ENCODE measurements around the gene CNOT9.

The CNOT9 gene

GRCh38 chr2:218644721-218645120 is 76.1 kb downstream of the CNOT9 start:
- DNase-seq (ENCODE audit: low read depth in 2 of 2) = no peak

- DNase-seq (ENCODE audit: low read depth in 2 of 2) = no peak
Measured at GRCh38 chr2:218645126-218645525, 76.5 kb downstream of the CNOT9 start.
